Endothelial cell of umbilical vein (primary cell): ENCODE measurements around the gene SMAD6. TPM values are rescaled to one million over a fixed set of nuclear protein-coding genes. Genes with fewer than 3 reads are reported as not detected.

Experiments
- BruUV-seq: library from RNA; stranded (reverse); fragments of 400-500 nt; replicated peaks from 2 replicates; lab custom pipeline; 2021; lab: Mats Ljungman, UMichigan
- CTCF ChIA-PET: fragments of 300-600, 350-600 bp; sonication (Branson Sonifier 250); formaldehyde crosslinking; loops from one replicate; lab custom pipeline; 2021; ENCODE audit warnings: antibody characterized with exemption, inconsistent platforms; lab: Charles Lee
- POLR2A ChIA-PET: fragments of 300-600, 350-600 bp; sonication (Branson Sonifier 250); formaldehyde crosslinking; loops from one replicate; lab custom pipeline; 2021; ENCODE audit warnings: antibody characterized with exemption, inconsistent platforms; lab: Charles Lee
- DNase-seq: peaks from one replicate; pipeline ENCODE4 v3.0.0-alpha.2; 2011; ENCODE audit warnings: low read depth, low spot score
- FAIRE-seq: peaks from 2 replicates; lab custom pipeline; 2011; peaks lifted over from hg19 to GRCh38; lab: Jason Lieb, UNC
- H2AFZ ChIP-seq: 2 replicates; pipeline ENCODE4 v1.6.0; 2012; ENCODE audit warnings: low read depth, low read length, control low read depth, inconsistent platforms
- H3K27ac ChIP-seq: 2 replicates; pipeline ENCODE4 v1.5.1; 2011; ENCODE audit warnings: low read depth, mild to moderate bottlenecking, control low read depth, low read length, moderate library complexity; ENCODE audit not compliant: insufficient read depth
- H3K27me3 ChIP-seq, 2 experiments: 2 replicates each; pipeline versions ENCODE4 v1.6.0 to v1.6.1; 2011; ENCODE audit warnings: low read length in 2 of 2, mixed read lengths in 1 of 2; ENCODE audit not compliant: control insufficient read depth in 2 of 2, insufficient read depth in 2 of 2
- H3K36me3 ChIP-seq, 2 experiments: 2 replicates in 1 of 2; 3 replicates in 1 of 2; pipeline ENCODE4 v1.5.1; 2011; ENCODE audit warnings: low read length in 2 of 2, mild to moderate bottlenecking in 1 of 2, moderate library complexity in 1 of 2; ENCODE audit not compliant: control insufficient read depth in 2 of 2, insufficient read depth in 2 of 2; ENCODE audit errors: extremely low read depth in 1 of 2
- H3K4me1 ChIP-seq: 3 replicates; pipeline ENCODE4 v1.5.1; 2011; ENCODE audit warnings: mild to moderate bottlenecking, low read length; ENCODE audit not compliant: control insufficient read depth, insufficient read depth; ENCODE audit errors: extremely low read depth
- H3K4me2 ChIP-seq: 2 replicates; pipeline ENCODE4 v1.6.1; 2011; ENCODE audit warnings: low read length, control low read depth, mixed read lengths; ENCODE audit not compliant: insufficient read depth
- H3K4me3 ChIP-seq, 3 experiments: fragments of 200-600 bp in 1 of 3; sonication (generic), shearing (Covaris generic) in 1 of 3; replicated peaks in 1 of 3; 2 replicates each; pipeline ENCODE4 v1.5.1; 2011 to 2016; ENCODE audit warnings: control low read depth in 3 of 3, low read length in 3 of 3, mild to moderate bottlenecking in 2 of 3, inconsistent platforms in 1 of 3, low read depth in 1 of 3, moderate library complexity in 1 of 3; ENCODE audit not compliant: insufficient read depth in 1 of 3
- H3K79me2 ChIP-seq: 2 replicates; pipeline ENCODE4 v1.6.0; 2012; ENCODE audit warnings: low read length, inconsistent platforms; ENCODE audit not compliant: control insufficient read depth, insufficient read depth
- H3K9ac ChIP-seq: replicated peaks from 2 replicates; pipeline ENCODE3; 2011; ENCODE audit warnings: low read length, control low read depth; ENCODE audit not compliant: insufficient read depth; ENCODE audit errors: extremely low read depth
- H3K9me1 ChIP-seq: replicated peaks from 3 replicates; pipeline ENCODE4 v1.6.0; 2011; ENCODE audit warnings: mild to moderate bottlenecking, low read length; ENCODE audit not compliant: control insufficient read depth, insufficient read depth; ENCODE audit errors: extremely low read depth
- H3K9me3 ChIP-seq: replicated peaks from 2 replicates; pipeline ENCODE4 v1.5.1; 2012; ENCODE audit warnings: low read length, inconsistent platforms; ENCODE audit not compliant: control insufficient read depth, insufficient read depth
- H4K20me1 ChIP-seq: replicated peaks from 2 replicates; pipeline ENCODE3; 2011; ENCODE audit warnings: mild to moderate bottlenecking, low read length; ENCODE audit not compliant: control insufficient read depth, insufficient read depth; ENCODE audit errors: extremely low read depth
- CTCF ChIP-seq, 2 donors: IDR thresholded peaks; 1 replicate in 1 of 2; 2 replicates in 1 of 2; pipeline ENCODE4 v1.5.1; 2011; ENCODE audit warnings: low read length in 2 of 2, mild to moderate bottlenecking in 2 of 2, moderate library complexity in 2 of 2, control low read depth in 1 of 2, inconsistent platforms in 1 of 2, low read depth in 1 of 2; ENCODE audit not compliant: insufficient read depth in 1 of 2; ENCODE audit errors: extremely low read depth in 1 of 2
- EZH2 ChIP-seq: IDR thresholded peaks from 2 replicates; pipeline ENCODE4 v1.6.1; 2012; ENCODE audit warnings: borderline replicate concordance, low read depth, mild to moderate bottlenecking, moderate library complexity, low read length, inconsistent platforms; ENCODE audit not compliant: severe bottlenecking
- POLR2A ChIP-seq: IDR thresholded peaks from 2 replicates; pipeline ENCODE4 v1.6.1; 2012; ENCODE audit warnings: low read depth, mild to moderate bottlenecking, control low read depth, low read length
- POLR2AphosphoS5 ChIP-seq: IDR thresholded peaks from 2 replicates; pipeline ENCODE4 v1.6.1; 2012; ENCODE audit warnings: low read depth, mild to moderate bottlenecking, control low read depth, low read length, moderate library complexity; ENCODE audit not compliant: insufficient read depth
- dilution Hi-C: fragments of 300-500 bp; cut with MboI; formaldehyde crosslinking; loops from one replicate; pipeline ENCODE4 v1.15.0; 2019; ENCODE audit warnings: low sequenced_read_pairs; ENCODE audit not compliant: extremely low pct_ligation_motif_present
- intact Hi-C: fragments of 100-400 bp; cut with micrococcal nuclease; formaldehyde crosslinking; loops from one replicate; pipeline ENCODE4 v1.10.0; 2022
- polyA plus RNA-seq, 4 experiments: library from polyadenylated mRNA; depleted of rRNA in 3 of 4; stranded (reverse) in 3 of 4; unstranded in 1 of 4; fragments of >200 nt; gene quantifications; 2 replicates each; pipeline versions ENCODE4 v1.2.1 to v1.2.3, GENCODE V29; 2011 to 2012; ENCODE audit warnings: missing spikeins in 1 of 4
- total RNA-seq: library from RNA; stranded (reverse); gene quantifications from 2 replicates; pipeline ENCODE4 v1.2.3, GENCODE V29; 2021

Gene SMAD6
- total and polyA plus RNA-seq, 2 donors (not counting 3 experiments of a cell fraction or from before 2014, with no cell fraction given) = 7.3 to 12.5 TPM

DNA sequence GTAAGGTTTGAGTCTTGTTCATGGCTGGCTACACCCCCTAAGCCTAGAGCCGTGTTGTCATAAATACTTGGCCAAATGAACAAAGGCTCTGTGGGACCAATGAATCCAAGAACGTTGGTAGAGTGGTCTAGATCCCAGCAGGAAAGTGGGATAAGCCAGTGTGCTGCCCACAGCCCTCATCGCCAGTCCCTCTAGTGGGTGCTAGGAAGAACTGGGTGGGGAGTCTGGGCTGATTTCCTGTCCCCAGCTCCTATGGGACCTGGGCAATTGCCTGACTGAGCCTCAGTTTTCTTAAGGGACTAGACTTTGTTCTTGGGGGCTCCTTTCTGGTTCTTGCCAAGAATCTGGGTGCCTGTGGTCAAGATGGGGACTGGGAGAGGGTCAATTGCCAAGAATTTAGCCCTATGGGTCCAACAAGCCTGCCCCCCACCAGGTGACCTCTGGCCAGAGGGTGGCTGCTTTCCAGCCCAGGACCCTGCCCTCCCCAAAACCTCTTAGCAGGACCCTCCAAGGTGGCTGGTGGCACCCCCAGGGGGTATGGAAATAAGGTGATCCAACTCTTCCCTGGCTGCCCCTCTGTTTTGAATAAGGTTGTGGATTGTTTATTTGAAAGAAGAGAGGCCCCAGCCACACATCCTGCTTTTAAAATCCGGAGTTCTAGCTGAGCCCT lies 42.7 kb downstream of the SMAD6 start:
- dilution Hi-C loops (no loop called here), intact Hi-C loops (no loop called here)
- H3K36me3 ChIP-seq = no peaks in the 10 kb centered on the region
- H2AFZ ChIP-seq = no peak overlapping the region
- no peak overlapping the region for H3K4me3 ChIP-seq
- no peak for TF ChIP-seq POLR2AphosphoS5
- no peak for TF ChIP-seq POLR2A
- peak in 1 of 2 donors; percentile 9 for TF ChIP-seq CTCF (IDR thresholded peaks at IDR 0.05; ENCODE audit: extremely low read depth in 1 of 2, insufficient read depth in 1 of 2, low read depth in 1 of 2, low read length in 2 of 2)
- TF ChIP-seq EZH2 = no peak
- POLR2A ChIA-PET = no interaction called here
- H3K9ac ChIP-seq = no peak overlapping the region
- no peaks in the 10 kb centered on the region for H3K27me3 ChIP-seq
- BruUV-seq = no TSS peak
- H3K9me3 ChIP-seq = no peaks in the 10 kb centered on the region
- FAIRE-seq = no peak
- H3K9me1 ChIP-seq = no peaks in the 10 kb centered on the region
- no peak for DNase-seq
- H3K4me1 ChIP-seq = peaks cover 50% of the 10 kb centered on the region
- H3K79me2 ChIP-seq = peaks cover 49% of the 10 kb centered on the region
- no peaks in the 10 kb centered on the region for H4K20me1 ChIP-seq
- CTCF ChIA-PET = no interaction called here
- H3K27ac ChIP-seq = peak overlapping the region; percentile 36
- H3K4me2 ChIP-seq = no peak overlapping the region
